Measurements from ENCODE around the gene ARHGAP20.

Gene ARHGAP20

DNA sequence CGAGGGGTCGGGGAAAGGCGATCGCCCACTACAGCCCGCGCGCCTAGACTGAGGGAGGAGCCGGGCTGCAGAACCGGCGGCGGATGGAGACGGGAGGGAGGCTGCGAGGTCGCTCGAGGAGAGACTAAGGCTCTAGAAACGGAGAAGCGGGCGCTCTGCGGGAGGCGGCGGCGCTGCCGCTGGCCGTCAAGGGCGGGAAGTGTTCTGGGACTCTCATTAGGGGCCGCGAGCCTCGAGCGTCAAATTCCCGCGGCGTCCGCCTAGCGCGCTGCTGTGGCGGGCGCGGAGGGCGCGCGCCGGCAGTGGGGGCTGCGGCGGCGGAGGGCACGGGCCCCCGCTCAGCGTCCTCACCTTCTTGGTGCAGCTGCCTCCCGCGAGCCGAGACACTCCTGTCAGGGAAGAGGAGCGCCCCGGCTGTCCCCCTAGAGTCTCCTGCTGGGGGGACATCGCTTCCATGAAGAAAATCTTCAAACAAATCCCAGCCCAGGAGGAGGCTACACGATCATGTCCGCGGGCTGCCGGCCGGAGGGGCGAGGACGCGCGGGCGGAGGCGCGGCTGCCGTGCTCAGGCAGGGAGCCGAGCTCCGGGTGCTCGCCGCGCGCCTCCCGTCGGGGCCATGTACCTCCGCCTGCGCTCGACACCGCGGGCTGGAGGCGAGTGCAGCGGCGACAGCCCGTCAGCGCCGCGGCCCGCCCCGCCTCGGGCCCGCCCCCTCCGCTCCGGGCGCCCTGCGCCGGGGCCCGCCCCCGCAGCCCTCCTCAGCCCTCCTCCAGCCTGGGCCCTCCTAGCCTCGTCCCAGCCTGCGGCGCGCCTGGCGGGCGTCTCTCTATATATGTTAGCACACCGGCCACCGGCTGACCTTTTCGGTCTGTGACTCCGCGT lies at the start of gene ARHGAP20:
ARHGAP20 (minus strand) TSS at position 662 of the 883 bp plus-strand sequence; CDS start at position 456, 206 bp downstream.
- DNase-seq: peak; percentile 29

DNA sequence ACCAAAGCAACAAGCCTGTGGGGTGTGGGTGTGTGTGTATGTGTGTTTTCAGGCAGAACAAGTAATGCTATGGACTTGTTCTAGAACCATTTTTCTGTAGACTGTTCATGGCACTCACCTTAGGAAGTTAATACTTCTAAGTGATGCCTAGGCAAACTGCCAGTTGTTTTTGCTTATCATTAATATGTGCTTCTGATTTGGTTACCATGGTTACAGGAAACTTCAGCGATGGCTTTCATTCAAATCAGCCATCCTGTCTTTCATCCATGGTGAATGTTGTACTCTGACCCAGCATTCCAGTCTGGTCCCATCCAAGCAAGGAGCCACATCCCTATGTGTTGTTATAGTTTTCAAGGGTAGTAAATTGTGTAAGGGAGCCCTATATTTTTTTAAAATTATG lies 49.8 kb upstream of the ARHGAP20 start:
- no peak for DNase-seq

- no peak for DNase-seq
Measured at GRCh38 chr11:110761131-110761530, 48.9 kb upstream of the ARHGAP20 start.

- DNase-seq: no peak
Measured at GRCh38 chr11:110759972-110760381, 47.7 kb upstream of the ARHGAP20 start.

- DNase-seq: no peak
Measured at GRCh38 chr11:110757962-110758755, 45.9 kb upstream of the ARHGAP20 start.

GRCh38 chr11:110757066-110757465 lies 44.8 kb upstream of the ARHGAP20 start:
- DNase-seq: no peak

DNA sequence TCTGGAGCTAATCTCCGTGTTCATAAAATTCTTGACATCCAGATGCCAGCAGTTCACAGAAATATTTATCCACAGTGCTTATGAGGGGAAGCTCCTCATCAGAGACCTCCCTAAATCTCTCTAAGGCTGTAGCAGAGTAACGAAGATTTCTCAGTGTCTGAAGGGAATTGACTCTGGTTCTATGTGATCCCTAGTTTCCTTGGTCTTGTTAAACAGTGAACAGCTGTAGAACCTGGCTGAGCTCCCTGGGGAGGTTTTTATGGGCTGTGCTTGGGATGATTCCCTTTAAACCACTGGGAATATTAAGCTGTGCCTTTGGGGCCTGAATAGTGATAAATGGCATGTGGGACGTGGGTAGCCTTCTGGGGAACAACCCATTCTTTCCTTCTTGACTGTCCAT lies 43.7 kb upstream of the ARHGAP20 start:
- no peak for DNase-seq

DNA sequence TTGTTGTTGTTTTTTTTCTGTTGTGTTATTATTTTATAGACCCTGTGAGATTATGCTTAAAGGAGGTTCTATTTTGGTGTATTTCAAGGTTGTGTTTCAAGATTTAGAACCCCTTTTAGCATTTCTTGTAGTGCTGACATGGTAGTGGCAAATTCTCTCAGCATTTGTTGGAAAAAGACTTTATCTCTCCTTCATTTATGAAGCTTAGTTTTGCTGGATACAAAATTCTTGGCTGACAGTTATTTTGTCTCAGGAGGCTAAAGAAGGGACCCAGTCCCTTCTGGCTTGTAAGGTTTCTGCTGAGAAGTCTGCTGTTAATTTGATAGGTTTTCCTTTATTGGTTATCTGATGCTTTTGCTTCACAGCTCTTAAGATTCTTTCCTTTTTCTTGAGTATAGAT lies 40.7 kb upstream of the ARHGAP20 start:
- DNase-seq: no peak

DNA sequence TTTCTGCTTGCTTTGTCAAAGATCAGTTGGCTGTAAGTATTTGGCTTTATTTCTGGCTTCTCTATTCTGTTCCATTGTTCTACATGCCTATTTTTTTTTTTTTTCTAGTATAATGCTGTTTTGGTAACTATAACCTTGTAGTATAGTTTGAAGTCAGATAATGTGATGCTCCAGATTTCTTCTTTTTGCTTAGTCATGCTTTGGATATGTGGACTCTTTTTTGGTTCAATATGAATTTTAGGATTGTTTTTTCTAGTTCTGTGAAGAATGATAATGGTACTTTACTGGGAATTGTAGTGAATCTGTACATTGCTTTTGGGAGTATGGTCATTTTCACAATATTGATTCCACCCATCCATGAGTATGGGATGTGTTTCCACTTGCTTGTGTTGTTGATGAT lies 37.9 kb upstream of the ARHGAP20 start:
- DNase-seq: no peak

DNA sequence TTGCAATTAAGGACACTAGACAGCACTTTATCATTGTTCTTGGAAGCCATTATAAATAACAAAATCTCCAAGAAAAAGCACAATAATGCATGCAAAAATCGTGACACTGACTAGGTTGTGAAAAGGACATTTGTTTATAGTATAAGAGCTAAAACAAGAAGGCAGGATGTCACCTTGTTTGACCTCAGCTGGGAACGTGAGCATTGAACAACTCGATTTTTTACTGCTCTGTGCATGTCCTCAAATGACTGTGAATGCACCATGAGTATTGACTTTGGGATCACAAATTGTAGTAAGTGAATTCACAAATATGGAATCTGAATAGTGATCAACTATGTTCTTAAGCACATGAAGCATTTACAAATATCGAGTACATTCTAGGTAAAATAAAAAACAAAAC lies 35.3 kb upstream of the ARHGAP20 start:
- DNase-seq: no peak

DNA sequence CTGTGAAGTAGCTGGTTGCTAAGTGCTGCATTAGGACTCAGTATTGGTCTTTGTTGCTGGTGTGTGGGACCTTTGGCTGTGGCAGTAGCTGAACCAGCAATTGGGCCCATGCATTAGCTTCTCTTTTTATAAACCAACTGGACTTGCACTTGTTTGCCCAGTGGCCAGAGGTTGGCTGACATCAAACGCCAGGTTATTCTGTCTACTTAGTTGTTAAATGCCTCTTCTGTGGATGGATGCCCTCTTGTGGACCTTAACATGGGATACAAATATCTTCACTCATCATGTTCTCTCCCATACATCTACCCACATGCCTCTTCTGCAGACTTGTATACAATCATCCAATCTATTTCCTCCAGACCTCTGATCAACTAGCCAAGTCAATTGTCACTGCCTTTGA lies 26.4 kb upstream of the ARHGAP20 start:
- no peak for DNase-seq

GRCh38 chr11:110737593-110737992 lies 25.4 kb upstream of the ARHGAP20 start:
- DNase-seq: no peak

DNA sequence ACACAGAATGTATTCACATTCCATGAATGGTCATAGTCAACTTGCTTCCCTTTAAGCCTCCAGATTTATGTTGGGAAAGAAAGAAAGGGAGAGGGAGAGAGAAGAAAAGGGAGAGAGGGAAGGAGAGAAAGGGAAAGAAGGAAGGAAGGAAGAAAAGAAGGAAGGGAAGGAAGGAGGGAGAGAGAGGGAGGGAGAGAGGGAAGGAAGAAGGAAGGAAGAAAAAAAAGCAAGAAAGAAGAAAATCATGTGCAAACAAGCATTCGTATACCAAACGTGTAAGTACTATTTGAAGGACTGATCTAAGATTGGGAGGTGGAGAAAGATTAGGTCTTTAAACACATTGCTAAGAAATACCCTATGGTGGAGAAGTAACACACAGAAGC lies 23.9 kb upstream of the ARHGAP20 start:
- no peak for DNase-seq

GRCh38 chr11:110735455-110736170 lies 23.4 kb upstream of the ARHGAP20 start:
- no peak for DNase-seq

- no peak for DNase-seq
Measured at GRCh38 chr11:110734790-110735189, 22.6 kb upstream of the ARHGAP20 start.

GRCh38 chr11:110730773-110731172 lies 18.5 kb upstream of the ARHGAP20 start:
- DNase-seq: no peak

DNA sequence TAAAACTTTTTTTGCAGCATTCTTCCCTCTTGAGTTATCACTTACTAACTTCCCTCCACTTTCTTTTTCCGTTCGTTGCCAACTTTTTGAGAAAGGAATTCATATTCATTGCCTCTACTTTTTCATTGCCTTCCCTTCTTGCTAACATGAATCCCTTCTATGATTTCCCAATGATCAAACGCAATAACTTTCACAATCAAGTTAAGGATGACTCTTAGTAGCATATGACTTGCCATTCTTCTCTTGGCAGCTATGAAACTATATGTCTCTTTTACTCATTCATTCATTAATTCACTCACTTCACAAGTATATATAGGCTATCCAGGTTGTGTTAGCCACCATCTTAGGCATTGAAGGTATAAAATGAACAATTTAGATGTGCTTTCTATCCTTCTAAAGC lies 16.6 kb upstream of the ARHGAP20 start:
- DNase-seq: no peak

DNA sequence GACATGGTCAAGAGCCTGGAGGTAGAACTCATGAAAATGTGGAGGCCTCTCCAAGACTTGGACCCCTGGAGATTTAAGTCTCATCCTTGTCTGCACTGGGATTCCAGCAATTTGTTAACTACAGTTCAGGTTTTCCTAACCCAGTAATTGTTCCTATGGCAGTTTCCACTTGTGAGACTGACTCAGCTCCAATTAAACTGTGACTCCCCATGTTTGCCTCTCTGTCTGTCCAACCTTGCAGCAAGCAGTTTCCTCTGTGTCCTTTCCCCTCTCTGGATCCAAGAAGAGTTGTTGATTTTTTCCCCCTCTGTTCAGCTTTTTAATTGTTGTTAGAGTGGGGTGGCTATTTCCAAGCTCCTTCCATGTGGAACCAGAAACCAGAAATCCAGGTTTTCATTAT lies 16.2 kb upstream of the ARHGAP20 start:
- DNase-seq: no peak

GRCh38 chr11:110724358-110724757 lies 12.1 kb upstream of the ARHGAP20 start:
- DNase-seq: no peak

GRCh38 chr11:110720431-110721275 lies 8.4 kb upstream of the ARHGAP20 start:
- DNase-seq: no peak

DNA sequence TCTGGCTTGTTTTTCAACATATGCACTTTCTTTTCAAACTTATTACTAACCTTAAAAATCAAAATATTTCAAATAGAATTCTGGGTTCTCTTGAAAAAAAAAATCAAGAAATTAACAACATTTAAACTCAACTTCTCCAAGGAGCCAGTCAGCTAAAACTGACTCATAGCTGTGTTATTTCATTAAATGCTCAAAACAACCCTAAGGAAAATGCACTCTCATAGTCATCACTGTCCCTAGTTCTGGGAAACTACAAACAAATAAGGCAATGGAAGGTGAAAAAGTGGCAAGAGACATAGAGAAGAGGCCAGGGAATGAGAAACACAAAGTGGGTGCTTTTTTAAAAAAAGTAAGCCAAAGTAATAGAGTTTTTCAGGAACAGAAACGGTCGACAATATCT lies 4.1 kb upstream of the ARHGAP20 start:
- DNase-seq: no peak

DNA sequence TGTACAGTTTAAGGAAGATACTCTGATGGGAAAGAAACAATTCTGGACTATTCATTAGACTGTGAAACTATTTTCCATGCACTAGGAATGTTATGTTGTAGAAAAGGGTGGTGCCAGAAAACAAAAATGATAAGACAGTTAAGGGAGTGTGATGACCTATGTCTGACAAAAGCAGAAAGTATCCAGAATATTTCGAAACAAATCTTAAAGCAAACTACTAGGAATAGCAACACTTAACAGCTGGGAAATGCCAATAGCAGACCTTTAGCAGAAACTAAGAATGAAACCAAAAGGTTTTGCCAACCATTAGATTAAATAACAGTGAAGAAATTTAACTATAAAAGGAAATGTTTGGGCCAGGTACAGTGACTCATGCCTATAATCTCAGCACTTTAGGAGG lies 3.3 kb upstream of the ARHGAP20 start:
- DNase-seq: no peak

DNA sequence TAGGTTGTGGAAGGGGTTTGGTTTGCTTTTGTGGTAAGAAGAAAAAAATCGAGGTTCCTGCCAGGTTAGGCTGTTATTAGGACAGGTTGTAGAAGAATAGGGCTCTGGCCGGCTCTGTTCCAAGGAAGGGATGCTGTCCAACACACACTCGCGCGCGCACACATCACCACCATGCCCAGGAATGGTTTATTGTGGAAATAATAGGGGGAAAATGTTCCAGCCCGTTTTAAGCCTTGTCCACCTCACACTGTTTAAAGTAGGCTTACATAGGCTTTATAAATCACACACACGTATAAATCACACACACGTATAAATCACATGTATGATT lies 1.2 kb upstream of the ARHGAP20 start:
- DNase-seq: no peak

Data from CD4-positive, alpha-beta T cell treated with Interleukin-12 subunit alpha and Interleukin-12 subunit beta, for 1 hour (primary cell).